Panc1 (cell line): ENCODE data around the gene SMAD3. TPM values are rescaled to one million over a fixed set of nuclear protein-coding genes. Genes with fewer than 3 reads are reported as not detected.

ENCODE experiments used
- ATAC-seq: fragments of 200-7000 bp; cut with Tn5 transposase; 2 replicates; pipeline ENCODE4 v1.9.1; 2020; ENCODE audit warnings: mild to moderate bottlenecking, moderate library complexity
- BruUV-seq: library from RNA; stranded (reverse); fragments of 400-500 nt; replicated peaks from 2 replicates; lab custom pipeline; 2021; lab: Mats Ljungman, UMichigan
- CTCF ChIA-PET: fragments of 300-600 bp; sonication (Branson Sonifier 250); formaldehyde crosslinking; loops from one replicate; lab custom pipeline; 2022; ENCODE audit warnings: antibody characterized with exemption; lab: Charles Lee
- POLR2A ChIA-PET: fragments of 300-600 bp; sonication (Branson Sonifier 250); formaldehyde crosslinking; loops from one replicate; lab custom pipeline; 2022; ENCODE audit warnings: antibody characterized with exemption; lab: Charles Lee
- DNase-seq: peaks from one replicate; pipeline ENCODE4 v3.0.0-alpha.2; 2010; ENCODE audit warnings: low read depth, low spot score
- H3K27ac ChIP-seq: 2 replicates; pipeline ENCODE4 v1.5.1; 2011; ENCODE audit warnings: mild to moderate bottlenecking, low read length, inconsistent platforms
- H3K27me3 ChIP-seq: fragments of 200-500 bp; sonication (Bioruptor generic); 2 replicates; pipeline ENCODE4 v1.6.0; 2014; ENCODE audit warnings: low read length, inconsistent platforms; ENCODE audit not compliant: control insufficient read depth, insufficient read depth
- H3K36me3 ChIP-seq: fragments of 200-500 bp; sonication (Bioruptor generic); 2 replicates; pipeline ENCODE4 v1.5.1; 2014; ENCODE audit warnings: inconsistent platforms, mild to moderate bottlenecking, low read length, moderate library complexity; ENCODE audit not compliant: control insufficient read depth, insufficient read depth
- H3K4me1 ChIP-seq: 2 replicates; pipeline ENCODE4 v1.5.1; 2011; ENCODE audit warnings: inconsistent platforms, mild to moderate bottlenecking, low read length, moderate library complexity; ENCODE audit not compliant: control insufficient read depth, insufficient read depth
- H3K4me3 ChIP-seq, 2 experiments: 2 replicates each; pipeline ENCODE4 v1.5.1; 2011 to 2012; ENCODE audit warnings: low read depth in 2 of 2, low read length in 2 of 2, mild to moderate bottlenecking in 2 of 2, inconsistent platforms in 1 of 2, moderate library complexity in 1 of 2
- H3K9me3 ChIP-seq: fragments of 200-500 bp; sonication (Bioruptor generic); 2 replicates; pipeline ENCODE4 v1.5.1; 2014; ENCODE audit warnings: low read depth, mild to moderate bottlenecking, inconsistent platforms, low read length, moderate library complexity; ENCODE audit not compliant: control insufficient read depth, insufficient read depth
- POLR2AphosphoS5 ChIP-seq: IDR thresholded peaks from 2 replicates; pipeline ENCODE4 v1.6.1; 2012; ENCODE audit warnings: mild to moderate bottlenecking, low read depth, low read length, moderate library complexity
- REST ChIP-seq, 2 experiments: IDR thresholded peaks; 2 replicates each; pipeline ENCODE4 v1.6.1; 2011 to 2012; ENCODE audit warnings: low read depth in 2 of 2, control low read depth in 1 of 2, low read length in 1 of 2, mild to moderate bottlenecking in 1 of 2, moderate library complexity in 1 of 2; ENCODE audit not compliant: insufficient read depth in 1 of 2
- SIN3A ChIP-seq: IDR thresholded peaks from 2 replicates; pipeline ENCODE4 v1.6.1; 2012; ENCODE audit warnings: low read depth, mild to moderate bottlenecking, low read length, moderate library complexity, borderline replicate concordance; ENCODE audit not compliant: insufficient read depth
- TCF7L2 ChIP-seq: IDR thresholded peaks from 2 replicates; pipeline ENCODE4 v1.6.1; 2011; ENCODE audit warnings: mild to moderate bottlenecking, low read depth, low read length, inconsistent platforms
- in situ Hi-C: cut with HindIII; loops from 2 replicates; pipeline ENCODE4 v1.10.0; 2016; ENCODE audit warnings: low sequenced_read_pairs, low pct_unique_long_range_greater_than_20kb
- intact Hi-C: fragments of 100-400 bp; cut with micrococcal nuclease; formaldehyde crosslinking; loops from one replicate; pipeline ENCODE4 v1.10.0; 2022; ENCODE audit not compliant: unreplicated experiment
- total RNA-seq: library from RNA; stranded (reverse); gene quantifications from one replicate; pipeline ENCODE4 v1.2.1, GENCODE V29; 2021; ENCODE audit not compliant: unreplicated experiment
- TF ChIP-seq, protein P1 (sequence below): fragments of 450-650 bp; IDR thresholded peaks from 2 replicates; pipeline ENCODE4 v1.5.1; 2017; ENCODE audit warnings: mild to moderate bottlenecking

SMAD3 gene
- total RNA-seq, 1 experiment from 2014 or later: 394 TPM

DNA sequence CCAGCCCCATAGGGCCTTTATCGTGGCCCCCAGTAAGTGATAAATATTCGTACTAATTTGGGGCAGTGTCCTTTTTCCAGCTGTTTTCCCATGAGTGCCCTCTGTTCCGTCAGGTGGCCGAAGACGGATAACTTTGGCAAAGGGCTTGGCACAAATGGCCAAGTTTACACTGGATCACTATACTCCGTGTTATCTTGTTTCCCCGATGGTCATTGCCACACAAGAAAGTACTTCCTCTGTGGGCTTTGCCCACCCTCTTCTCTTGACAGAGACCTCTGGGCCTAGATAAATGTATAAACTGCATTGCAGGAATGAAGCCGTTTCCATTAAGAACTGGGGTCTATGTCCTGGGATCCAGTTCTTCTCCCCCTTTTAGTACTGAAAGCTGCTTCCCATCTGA lies 39.1 kb downstream of the SMAD3 start:
- TF ChIP-seq TCF7L2 (no peak), POLR2AphosphoS5 (peak; percentile 14; the same call in 1 of the 2 replicates), SIN3A (no peak)
- peaks cover 100% of the 10 kb centered on the region for H3K4me1 ChIP-seq
- no peak overlapping the region for H3K4me3 ChIP-seq
- intact Hi-C loops: no loop called here
- ChIA-PET CTCF (interaction anchor here (0.6 kb wide), 1 partner anchor 73 kb away, joined by 6 read pairs; no protein-coding TSS in a partner anchor), POLR2A (interaction anchor here (0.6 to 1.1 kb wide), 2 partner anchors 47 to 882 kb away, joined by 3 read pairs; no protein-coding TSS in a partner anchor)
- peak overlapping the region; percentile 100 for H3K27ac ChIP-seq
- ATAC-seq (no peak), DNase-seq (no peak)
- H3K9me3 ChIP-seq: no peaks in the 10 kb centered on the region
- no peaks in the 10 kb centered on the region for H3K27me3 ChIP-seq
- H3K36me3 ChIP-seq: no peaks in the 10 kb centered on the region; the same call in 1 of the 2 replicates
- BruUV-seq: no TSS peak
- in situ Hi-C loops: no loop called here

GRCh38 chr15:67105065-67105951 lies 39.9 kb downstream of the SMAD3 start:
- Histone ChIP-seq H3K9me3 (no peaks in the 10 kb centered on the region), H3K27me3 (no peaks in the 10 kb centered on the region), H3K4me1 (peaks cover 100% of the 10 kb centered on the region), H3K27ac (peak overlapping the region; percentile 100), H3K4me3 (no peak overlapping the region), H3K36me3 (no peaks in the 10 kb centered on the region; the same call in 1 of the 2 replicates)
- CTCF ChIA-PET: interaction anchor here (0.6 kb wide), 1 partner anchor 72 kb away, joined by 6 read pairs; no protein-coding TSS in a partner anchor
- intact Hi-C loops (loop anchor here (5.0 kb wide), 1 partner anchor 42 kb away; no protein-coding TSS in a partner anchor), in situ Hi-C loops (no loop called here)
- no TSS peak for BruUV-seq
- ATAC-seq (peak; percentile 17), DNase-seq (no peak)
- TF ChIP-seq REST (IDR thresholded peaks at IDR 0.05; ENCODE audit: insufficient read depth in 1 of 2, low read depth in 2 of 2, low read length in 1 of 2): no peak
- TF ChIP-seq, protein P1, sequence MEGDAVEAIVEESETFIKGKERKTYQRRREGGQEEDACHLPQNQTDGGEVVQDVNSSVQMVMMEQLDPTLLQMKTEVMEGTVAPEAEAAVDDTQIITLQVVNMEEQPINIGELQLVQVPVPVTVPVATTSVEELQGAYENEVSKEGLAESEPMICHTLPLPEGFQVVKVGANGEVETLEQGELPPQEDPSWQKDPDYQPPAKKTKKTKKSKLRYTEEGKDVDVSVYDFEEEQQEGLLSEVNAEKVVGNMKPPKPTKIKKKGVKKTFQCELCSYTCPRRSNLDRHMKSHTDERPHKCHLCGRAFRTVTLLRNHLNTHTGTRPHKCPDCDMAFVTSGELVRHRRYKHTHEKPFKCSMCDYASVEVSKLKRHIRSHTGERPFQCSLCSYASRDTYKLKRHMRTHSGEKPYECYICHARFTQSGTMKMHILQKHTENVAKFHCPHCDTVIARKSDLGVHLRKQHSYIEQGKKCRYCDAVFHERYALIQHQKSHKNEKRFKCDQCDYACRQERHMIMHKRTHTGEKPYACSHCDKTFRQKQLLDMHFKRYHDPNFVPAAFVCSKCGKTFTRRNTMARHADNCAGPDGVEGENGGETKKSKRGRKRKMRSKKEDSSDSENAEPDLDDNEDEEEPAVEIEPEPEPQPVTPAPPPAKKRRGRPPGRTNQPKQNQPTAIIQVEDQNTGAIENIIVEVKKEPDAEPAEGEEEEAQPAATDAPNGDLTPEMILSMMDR: no peak
- no peak for TF ChIP-seq TCF7L2
- TF ChIP-seq POLR2AphosphoS5: peak; percentile 54; the same call in 1 of the 2 replicates
- POLR2A ChIA-PET: interaction anchor here (0.6 to 1.1 kb wide), 3 partner anchors 11 to 881 kb away, joined by 3 read pairs; no protein-coding TSS in a partner anchor
